K562 (cell line): Measurements from ENCODE around the gene MYCBP2. TPM values are rescaled to one million over a fixed set of nuclear protein-coding genes. Genes with fewer than 3 reads are reported as not detected.

Experiments
- ATAC-seq: fragments of 200-7000 bp; cut with Tn5 transposase; 3 replicates; pipeline ENCODE4 v1.9.1; 2020; ENCODE audit warnings: moderate library complexity
- BruUV-seq: library from RNA; stranded (reverse); fragments of 400-500 nt; replicated peaks from 2 replicates; lab custom pipeline; 2021; lab: Mats Ljungman, UMichigan
- CTCF ChIA-PET: fragments of 300-600 bp; formaldehyde crosslinking; extraction: SDS; loops from one replicate; lab custom pipeline; 2021; ENCODE audit warnings: low intra/inter-chr PET ratio; lab: Yijun Ruan, JAX
- POLR2A ChIA-PET: fragments of 300-600, 350-650 bp; sonication (Branson Sonifier 250); formaldehyde crosslinking; extraction: SDS; loops from one replicate; lab custom pipeline; 2021; ENCODE audit warnings: antibody characterized with exemption, inconsistent platforms; lab: Yijun Ruan, JAX
- DNase-seq, 4 experiments: peaks; one replicate each; pipeline versions ENCODE4 v3.0.0 to v3.0.0-alpha.2; 2011 to 2018; ENCODE audit warnings: low spot score in 3 of 4, mixed read lengths in 3 of 4; ENCODE audit errors: extremely low read depth in 1 of 4
- FAIRE-seq: peaks from 2 replicates; lab custom pipeline; 2011; peaks lifted over from hg19 to GRCh38; lab: Jason Lieb, UNC
- H2AFZ ChIP-seq: 2 replicates; pipeline ENCODE4 v1.6.0; 2011; ENCODE audit warnings: low read depth, low read length, control low read depth, inconsistent platforms
- H3K27ac ChIP-seq: fragments of 200-600 bp; 3 replicates; pipeline ENCODE4 v1.8.0; 2011; ENCODE audit warnings: low read depth, mild to moderate bottlenecking, control low read depth, inconsistent platforms, low read length, moderate library complexity, mixed read lengths; ENCODE audit errors: extremely low read depth
- H3K27me3 ChIP-seq, 2 experiments: fragments of 300-600 bp in 1 of 2; 2 replicates in 1 of 2; 3 replicates in 1 of 2; pipeline versions ENCODE4 v1.6.0 to v1.8.0; 2011; ENCODE audit warnings: inconsistent platforms in 2 of 2, low read length in 2 of 2, mild to moderate bottlenecking in 1 of 2, mixed read lengths in 1 of 2, moderate library complexity in 1 of 2; ENCODE audit not compliant: control insufficient read depth in 2 of 2, insufficient read depth in 2 of 2
- H3K36me3 ChIP-seq: fragments of 300-600 bp; 3 replicates; pipeline ENCODE4 v1.8.0; 2011; ENCODE audit warnings: mild to moderate bottlenecking, low read length, inconsistent platforms; ENCODE audit not compliant: control insufficient read depth, insufficient read depth
- H3K4me1 ChIP-seq, 2 experiments: fragments of 200-600 bp in 1 of 2; replicated peaks in 1 of 2; 2 replicates in 1 of 2; 3 replicates in 1 of 2; pipeline versions ENCODE4 v1.5.1 to v1.8.0; 2011; ENCODE audit warnings: inconsistent platforms in 2 of 2, low read length in 2 of 2, mild to moderate bottlenecking in 1 of 2, mixed read lengths in 1 of 2, moderate library complexity in 1 of 2; ENCODE audit not compliant: control insufficient read depth in 2 of 2, insufficient read depth in 2 of 2
- H3K4me2 ChIP-seq: 2 replicates; pipeline ENCODE4 v1.6.1; 2011; ENCODE audit warnings: low read length, control low read depth, inconsistent platforms, mixed read lengths; ENCODE audit not compliant: insufficient read depth
- H3K4me3 ChIP-seq: fragments of 200-600 bp; sonication (generic), shearing (Covaris generic); 2 replicates; pipeline ENCODE4 v1.5.1; 2016; ENCODE audit warnings: control low read depth, inconsistent platforms
- H3K79me2 ChIP-seq: fragments of 200-600 bp; 3 replicates; pipeline ENCODE4 v1.8.0; 2011; ENCODE audit warnings: low read length, inconsistent platforms; ENCODE audit not compliant: control insufficient read depth, insufficient read depth
- H3K9ac ChIP-seq, 2 experiments: 2 replicates each; pipeline versions ENCODE4 v1.6.0 to v1.6.1; 2011; ENCODE audit warnings: low read depth in 2 of 2, low read length in 2 of 2, control low read depth in 1 of 2, inconsistent platforms in 1 of 2, mild to moderate bottlenecking in 1 of 2, mixed read lengths in 1 of 2; ENCODE audit not compliant: insufficient read depth in 1 of 2
- H3K9me1 ChIP-seq: one replicate; pipeline ENCODE4 v1.6.0; 2011; ENCODE audit warnings: inconsistent platforms, mild to moderate bottlenecking, low read length, moderate library complexity; ENCODE audit not compliant: control insufficient read depth, insufficient read depth
- H3K9me3 ChIP-seq: replicated peaks from 2 replicates; pipeline ENCODE4 v1.5.1; 2011; ENCODE audit warnings: low read depth, low read length, inconsistent platforms; ENCODE audit not compliant: control insufficient read depth, insufficient read depth
- H4K20me1 ChIP-seq: replicated peaks from 2 replicates; pipeline ENCODE4 v1.6.1; 2011; ENCODE audit warnings: low read length, inconsistent platforms, mixed read lengths; ENCODE audit not compliant: control insufficient read depth, insufficient read depth
- HDGF ChIP-seq: fragments of 450-650 bp; IDR thresholded peaks from 2 replicates; pipeline ENCODE4 v1.6.1; 2016
- NCOA6 ChIP-seq: fragments of 450-650 bp; IDR thresholded peaks from 2 replicates; pipeline ENCODE4 v1.6.1; 2017; ENCODE audit warnings: mild to moderate bottlenecking
- SMAD3 ChIP-seq: fragments of 450-650 bp; formaldehyde crosslinking; conservative IDR thresholded peaks from 2 replicates; pipeline ENCODE4 v1.4.0; 2020; ENCODE audit warnings: mild to moderate bottlenecking
- TSC22D4 ChIP-seq: fragments of 450-650 bp; IDR thresholded peaks from 2 replicates; pipeline ENCODE4 v1.6.1; 2016; ENCODE audit warnings: missing genetic modification characterization, missing biosample characterization, control low read depth
- ZNF253 ChIP-seq: fragments of 250-450 bp; sonication (Bioruptor Pico); conservative IDR thresholded peaks from 2 replicates; pipeline ENCODE4 v1.6.1; 2021; ENCODE audit warnings: mild to moderate bottlenecking
- ZNF431 ChIP-seq: sonication (generic); formaldehyde crosslinking; IDR thresholded peaks from 2 replicates; pipeline ENCODE4 v1.8.0; 2022; ENCODE audit warnings: mild to moderate bottlenecking, missing genetic modification reagents
- ZNF77 ChIP-seq: fragments of 250-450 bp; sonication (Bioruptor Pico); IDR thresholded peaks from 2 replicates; pipeline ENCODE4 v1.5.0; 2020
- WGBS: fragments of 100-300 bp; shearing (Covaris generic); methylation state at CpG from one replicate; pipeline ENCODE4 v1.1.6; 2016; ENCODE audit warnings: low coverage, mixed read lengths; ENCODE audit not compliant: insufficient coverage; ENCODE audit errors: missing lambda C conversion rate; 5-methylcytosine and 5-hydroxymethylcytosine counted together
- in situ Hi-C: fragments of 300-500 bp; cut with MboI; formaldehyde crosslinking; loops from 4 replicates; pipeline ENCODE4 v1.15.0; 2018; ENCODE audit warnings: inconsistent platforms, mixed read lengths
- intact Hi-C: fragments of 100-400 bp; cut with micrococcal nuclease; formaldehyde crosslinking; loops from 2 replicates; pipeline ENCODE4 v1.14.2; 2022
- polyA plus RNA-seq, 8 experiments: library from polyadenylated mRNA; depleted of rRNA in 4 of 8; stranded (reverse) in 5 of 8; unstranded in 3 of 8; fragments of >200 nt; fragmentation: Nextera tagmentation in 2 of 8; fragmentation: Illumina TruSeq in 1 of 8; extraction: Ambion mirVana in 2 of 8; extraction: Trizol in 1 of 8; gene quantifications; 2 replicates each; pipeline versions ENCODE4 v1.2.1 to v1.2.3, GENCODE V29; 2011 to 2014; ENCODE audit warnings: inconsistent platforms in 1 of 8, missing spikeins in 1 of 8
- total RNA-seq, 7 experiments: library from RNA; depleted of rRNA in 6 of 7; stranded (reverse); fragments of >200 nt in 6 of 7; fragmentation: Illumina TruSeq in 2 of 7; extraction: Trizol in 2 of 7; gene quantifications; 2 replicates each; pipeline versions ENCODE4 v1.2.1 to v1.2.3, GENCODE V29; 2011 to 2021; ENCODE audit warnings: low replicate concordance in 1 of 7
- TF ChIP-seq, protein P1 (sequence below): sonication (generic); formaldehyde crosslinking; IDR thresholded peaks from 2 replicates; pipeline ENCODE4 v1.8.0; 2023; ENCODE audit warnings: mild to moderate bottlenecking, missing genetic modification reagents
- TF ChIP-seq, protein P2 (sequence below): IDR thresholded peaks from 3 replicates; pipeline ENCODE4 v1.6.1; 2011; ENCODE audit warnings: borderline replicate concordance, mild to moderate bottlenecking, moderate library complexity; ENCODE audit not compliant: insufficient read length; ENCODE audit errors: extremely low read depth
- TF ChIP-seq, protein P3 (sequence below): fragments of 450-650 bp; formaldehyde crosslinking; IDR thresholded peaks from 2 replicates; pipeline ENCODE4 v1.4.0; 2020; ENCODE audit warnings: mild to moderate bottlenecking, moderate library complexity
- TF ChIP-seq, protein P4 (sequence below): fragments of 250-450 bp; sonication (Bioruptor Pico); IDR thresholded peaks from 2 replicates; pipeline ENCODE4 v1.5.0; 2020; ENCODE audit warnings: mild to moderate bottlenecking, borderline replicate concordance
- TF ChIP-seq, protein P5 (sequence below): fragments of 250-450 bp; sonication (Bioruptor Pico); IDR thresholded peaks from 2 replicates; pipeline ENCODE4 v1.5.0; 2021

MYCBP2 gene
- total and polyA plus RNA-seq, 9 of the 15 experiments (the other 6 are each of a cell fraction or from before 2014, with no cell fraction given): 13.2 to 47.2 (median 28.9) TPM

DNA sequence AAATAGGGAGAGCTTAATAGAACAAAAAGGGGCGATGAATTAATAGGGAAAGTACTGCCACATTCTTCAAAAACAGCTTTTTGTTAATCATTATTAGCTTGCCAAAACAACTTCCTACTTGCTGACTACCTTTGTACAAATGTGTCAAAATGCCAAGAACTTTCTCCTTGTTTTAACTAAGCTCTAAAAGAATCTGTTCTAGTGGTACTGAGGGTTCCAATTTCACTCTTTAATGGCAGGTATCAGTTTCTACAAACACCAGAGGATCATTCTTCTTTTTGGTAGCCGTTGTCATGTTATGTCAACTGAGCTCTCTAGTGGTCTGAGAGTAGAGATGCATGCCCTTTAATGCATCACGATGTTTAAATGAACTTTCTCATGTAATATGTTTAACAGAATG is 270.5 kb downstream of the MYCBP2 start:
- ChIA-PET POLR2A (no interaction called here), CTCF (no interaction called here)
- H3K9me3 ChIP-seq: no peaks in the 10 kb centered on the region
- H2AFZ ChIP-seq: no peak overlapping the region
- H3K27me3 ChIP-seq: no peaks in the 10 kb centered on the region
- no peak overlapping the region for H3K9ac ChIP-seq
- no peak overlapping the region for H3K4me2 ChIP-seq
- no peak overlapping the region for H3K4me3 ChIP-seq
- in situ Hi-C loops (no loop called here), intact Hi-C loops (no loop called here)
- peaks cover 35% of the 10 kb centered on the region; the same call in 2 of the 3 replicates for H3K36me3 ChIP-seq
- no peaks in the 10 kb centered on the region for H4K20me1 ChIP-seq
- BruUV-seq: no TSS peak
- DNase-seq: no peak
- no peak overlapping the region for H3K27ac ChIP-seq
- H3K9me1 ChIP-seq: no peaks in the 10 kb centered on the region
- H3K79me2 ChIP-seq: no peaks in the 10 kb centered on the region
- H3K4me1 ChIP-seq: no peaks in the 10 kb centered on the region
- WGBS: 84% methylated on average over 3 of the region's 3 CpGs
- FAIRE-seq: no peak
- no peak for ATAC-seq
- TF ChIP-seq TSC22D4 (tag): no peak
- TF ChIP-seq, protein P1, sequence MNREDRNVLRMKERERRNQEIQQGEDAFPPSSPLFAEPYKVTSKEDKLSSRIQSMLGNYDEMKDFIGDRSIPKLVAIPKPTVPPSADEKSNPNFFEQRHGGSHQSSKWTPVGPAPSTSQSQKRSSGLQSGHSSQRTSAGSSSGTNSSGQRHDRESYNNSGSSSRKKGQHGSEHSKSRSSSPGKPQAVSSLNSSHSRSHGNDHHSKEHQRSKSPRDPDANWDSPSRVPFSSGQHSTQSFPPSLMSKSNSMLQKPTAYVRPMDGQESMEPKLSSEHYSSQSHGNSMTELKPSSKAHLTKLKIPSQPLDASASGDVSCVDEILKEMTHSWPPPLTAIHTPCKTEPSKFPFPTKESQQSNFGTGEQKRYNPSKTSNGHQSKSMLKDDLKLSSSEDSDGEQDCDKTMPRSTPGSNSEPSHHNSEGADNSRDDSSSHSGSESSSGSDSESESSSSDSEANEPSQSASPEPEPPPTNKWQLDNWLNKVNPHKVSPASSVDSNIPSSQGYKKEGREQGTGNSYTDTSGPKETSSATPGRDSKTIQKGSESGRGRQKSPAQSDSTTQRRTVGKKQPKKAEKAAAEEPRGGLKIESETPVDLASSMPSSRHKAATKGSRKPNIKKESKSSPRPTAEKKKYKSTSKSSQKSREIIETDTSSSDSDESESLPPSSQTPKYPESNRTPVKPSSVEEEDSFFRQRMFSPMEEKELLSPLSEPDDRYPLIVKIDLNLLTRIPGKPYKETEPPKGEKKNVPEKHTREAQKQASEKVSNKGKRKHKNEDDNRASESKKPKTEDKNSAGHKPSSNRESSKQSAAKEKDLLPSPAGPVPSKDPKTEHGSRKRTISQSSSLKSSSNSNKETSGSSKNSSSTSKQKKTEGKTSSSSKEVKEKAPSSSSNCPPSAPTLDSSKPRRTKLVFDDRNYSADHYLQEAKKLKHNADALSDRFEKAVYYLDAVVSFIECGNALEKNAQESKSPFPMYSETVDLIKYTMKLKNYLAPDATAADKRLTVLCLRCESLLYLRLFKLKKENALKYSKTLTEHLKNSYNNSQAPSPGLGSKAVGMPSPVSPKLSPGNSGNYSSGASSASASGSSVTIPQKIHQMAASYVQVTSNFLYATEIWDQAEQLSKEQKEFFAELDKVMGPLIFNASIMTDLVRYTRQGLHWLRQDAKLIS (CRISPR knock-in tag): no peak
- no peak for TF ChIP-seq NCOA6
- TF ChIP-seq, protein P2, sequence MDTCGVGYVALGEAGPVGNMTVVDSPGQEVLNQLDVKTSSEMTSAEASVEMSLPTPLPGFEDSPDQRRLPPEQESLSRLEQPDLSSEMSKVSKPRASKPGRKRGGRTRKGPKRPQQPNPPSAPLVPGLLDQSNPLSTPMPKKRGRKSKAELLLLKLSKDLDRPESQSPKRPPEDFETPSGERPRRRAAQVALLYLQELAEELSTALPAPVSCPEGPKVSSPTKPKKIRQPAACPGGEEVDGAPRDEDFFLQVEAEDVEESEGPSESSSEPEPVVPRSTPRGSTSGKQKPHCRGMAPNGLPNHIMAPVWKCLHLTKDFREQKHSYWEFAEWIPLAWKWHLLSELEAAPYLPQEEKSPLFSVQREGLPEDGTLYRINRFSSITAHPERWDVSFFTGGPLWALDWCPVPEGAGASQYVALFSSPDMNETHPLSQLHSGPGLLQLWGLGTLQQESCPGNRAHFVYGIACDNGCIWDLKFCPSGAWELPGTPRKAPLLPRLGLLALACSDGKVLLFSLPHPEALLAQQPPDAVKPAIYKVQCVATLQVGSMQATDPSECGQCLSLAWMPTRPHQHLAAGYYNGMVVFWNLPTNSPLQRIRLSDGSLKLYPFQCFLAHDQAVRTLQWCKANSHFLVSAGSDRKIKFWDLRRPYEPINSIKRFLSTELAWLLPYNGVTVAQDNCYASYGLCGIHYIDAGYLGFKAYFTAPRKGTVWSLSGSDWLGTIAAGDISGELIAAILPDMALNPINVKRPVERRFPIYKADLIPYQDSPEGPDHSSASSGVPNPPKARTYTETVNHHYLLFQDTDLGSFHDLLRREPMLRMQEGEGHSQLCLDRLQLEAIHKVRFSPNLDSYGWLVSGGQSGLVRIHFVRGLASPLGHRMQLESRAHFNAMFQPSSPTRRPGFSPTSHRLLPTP: no peak
- no peak for TF ChIP-seq ZNF253
- TF ChIP-seq HDGF: no peak
- TF ChIP-seq, protein P3, sequence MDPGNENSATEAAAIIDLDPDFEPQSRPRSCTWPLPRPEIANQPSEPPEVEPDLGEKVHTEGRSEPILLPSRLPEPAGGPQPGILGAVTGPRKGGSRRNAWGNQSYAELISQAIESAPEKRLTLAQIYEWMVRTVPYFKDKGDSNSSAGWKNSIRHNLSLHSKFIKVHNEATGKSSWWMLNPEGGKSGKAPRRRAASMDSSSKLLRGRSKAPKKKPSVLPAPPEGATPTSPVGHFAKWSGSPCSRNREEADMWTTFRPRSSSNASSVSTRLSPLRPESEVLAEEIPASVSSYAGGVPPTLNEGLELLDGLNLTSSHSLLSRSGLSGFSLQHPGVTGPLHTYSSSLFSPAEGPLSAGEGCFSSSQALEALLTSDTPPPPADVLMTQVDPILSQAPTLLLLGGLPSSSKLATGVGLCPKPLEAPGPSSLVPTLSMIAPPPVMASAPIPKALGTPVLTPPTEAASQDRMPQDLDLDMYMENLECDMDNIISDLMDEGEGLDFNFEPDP (CRISPR knock-in tag): no peak
- TF ChIP-seq, protein P4, sequence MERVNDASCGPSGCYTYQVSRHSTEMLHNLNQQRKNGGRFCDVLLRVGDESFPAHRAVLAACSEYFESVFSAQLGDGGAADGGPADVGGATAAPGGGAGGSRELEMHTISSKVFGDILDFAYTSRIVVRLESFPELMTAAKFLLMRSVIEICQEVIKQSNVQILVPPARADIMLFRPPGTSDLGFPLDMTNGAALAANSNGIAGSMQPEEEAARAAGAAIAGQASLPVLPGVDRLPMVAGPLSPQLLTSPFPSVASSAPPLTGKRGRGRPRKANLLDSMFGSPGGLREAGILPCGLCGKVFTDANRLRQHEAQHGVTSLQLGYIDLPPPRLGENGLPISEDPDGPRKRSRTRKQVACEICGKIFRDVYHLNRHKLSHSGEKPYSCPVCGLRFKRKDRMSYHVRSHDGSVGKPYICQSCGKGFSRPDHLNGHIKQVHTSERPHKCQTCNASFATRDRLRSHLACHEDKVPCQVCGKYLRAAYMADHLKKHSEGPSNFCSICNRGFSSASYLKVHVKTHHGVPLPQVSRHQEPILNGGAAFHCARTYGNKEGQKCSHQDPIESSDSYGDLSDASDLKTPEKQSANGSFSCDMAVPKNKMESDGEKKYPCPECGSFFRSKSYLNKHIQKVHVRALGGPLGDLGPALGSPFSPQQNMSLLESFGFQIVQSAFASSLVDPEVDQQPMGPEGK (CRISPR knock-in tag): no peak
- no peak for TF ChIP-seq SMAD3 (CRISPR knock-in tag)
- TF ChIP-seq, protein P5, sequence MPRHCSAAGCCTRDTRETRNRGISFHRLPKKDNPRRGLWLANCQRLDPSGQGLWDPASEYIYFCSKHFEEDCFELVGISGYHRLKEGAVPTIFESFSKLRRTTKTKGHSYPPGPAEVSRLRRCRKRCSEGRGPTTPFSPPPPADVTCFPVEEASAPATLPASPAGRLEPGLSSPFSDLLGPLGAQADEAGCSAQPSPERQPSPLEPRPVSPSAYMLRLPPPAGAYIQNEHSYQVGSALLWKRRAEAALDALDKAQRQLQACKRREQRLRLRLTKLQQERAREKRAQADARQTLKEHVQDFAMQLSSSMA (CRISPR knock-in tag): no peak
- no peak for TF ChIP-seq ZNF77 (CRISPR knock-in tag)
- TF ChIP-seq ZNF431 (CRISPR knock-in tag): no peak
